ENCODE data around the gene SYK. TPM values are rescaled to one million over a fixed set of nuclear protein-coding genes. Genes with fewer than 3 reads are reported as not detected.

The SYK gene
- total and polyA plus RNA-seq, 2 of the 4 experiments (the other 2 are of a cell fraction): not detected

GRCh38 chr9:90821697-90822096 lies 20.1 kb downstream of the SYK start:
- peaks cover 2% of the 10 kb centered on the region; the same call in 1 of the 2 replicates for H3K27me3 ChIP-seq (ENCODE audit: control insufficient read depth, insufficient read depth, low read length)
- no peak overlapping the region for H4K8ac ChIP-seq (ENCODE audit: low read depth in 2 of 2, low read length in 2 of 2)
- no peak overlapping the region for H3K56ac ChIP-seq (ENCODE audit: extremely low read depth, insufficient read depth, low read length)
- in situ Hi-C loops (cut with MboI; ENCODE audit: low sequenced_read_pairs): no loop called here
- H3K9me3 ChIP-seq (ENCODE audit: control insufficient read depth, insufficient read depth, low read length): no peaks in the 10 kb centered on the region
- H4K91ac ChIP-seq (ENCODE audit: insufficient read depth, low read depth, low read length): no peak overlapping the region
- no peak overlapping the region for H3K4me2 ChIP-seq (ENCODE audit: low read depth, low read length)
- no peaks in the 10 kb centered on the region for H3K79me1 ChIP-seq (ENCODE audit: low read depth in 1 of 2, low read length in 2 of 2)
- H2BK20ac ChIP-seq (ENCODE audit: low read depth, low read length): no peak overlapping the region
- DNase-seq (peak; percentile 10), ATAC-seq (ENCODE audit: low read depth) (no peak)
- ChIA-PET CTCF (no interaction called here), POLR2A (ENCODE audit: unreplicated experiment) (no interaction called here)
- H3K9ac ChIP-seq (ENCODE audit: low read depth, low read length): no peak overlapping the region
- H3K4me1 ChIP-seq (ENCODE audit: control insufficient read depth, insufficient read depth, low read length): no peaks in the 10 kb centered on the region
- H4K20me1 ChIP-seq (ENCODE audit: insufficient read depth, low read length): no peaks in the 10 kb centered on the region
- no peak overlapping the region for H3K23ac ChIP-seq (ENCODE audit: low read depth, low read length)
- no peak overlapping the region for H2BK5ac ChIP-seq (ENCODE audit: low read depth, low read length, poor library complexity, severe bottlenecking)
- no peak overlapping the region for H3K14ac ChIP-seq (replicated peaks; ENCODE audit: low read depth, low read length)
- dilution Hi-C loops (cut with HindIII; ENCODE audit: low sequenced_read_pairs, unreplicated experiment): no loop called here
- H2AFZ ChIP-seq (replicated peaks; ENCODE audit: low read length, poor library complexity): no peak overlapping the region
- no TSS peak for BruUV-seq (replicated peaks)
- TF ChIP-seq MAZ (IDR thresholded peaks at IDR 0.05; ENCODE audit: borderline replicate concordance, low read depth, low read length) (no peak), CHD1 (IDR thresholded peaks at IDR 0.05; ENCODE audit: low read depth, low read length) (no peak), USF2 (IDR thresholded peaks at IDR 0.05; ENCODE audit: low read depth, low read length) (no peak), CEBPB (IDR thresholded peaks at IDR 0.05; ENCODE audit: low read depth, low read length) (no peak), SMC3 (IDR thresholded peaks at IDR 0.05; ENCODE audit: low read depth, low read length) (no peak), RFX5 (IDR thresholded peaks at IDR 0.05; ENCODE audit: low read depth, low read length) (no peak), ELK1 (IDR thresholded peaks at IDR 0.05; ENCODE audit: borderline replicate concordance, low read depth, low read length) (no peak), MXI1 (IDR thresholded peaks at IDR 0.05; ENCODE audit: borderline replicate concordance, low read depth, low read length) (no peak), CTCF (conservative IDR thresholded peaks at IDR 0.05; ENCODE audit: low read depth, low read length) (no peak), MAFK (IDR thresholded peaks at IDR 0.05; ENCODE audit: low read depth, low read length) (no peak), RAD21 (IDR thresholded peaks at IDR 0.05; ENCODE audit: low read length) (no peak), NFE2L2 (IDR thresholded peaks at IDR 0.05; ENCODE audit: low read depth, low read length) (no peak), FOS (IDR thresholded peaks at IDR 0.05; ENCODE audit: low read depth, low read length) (no peak)
- H2BK15ac ChIP-seq (ENCODE audit: low read depth, low read length): no peak overlapping the region
- no peak overlapping the region for H2AK9ac ChIP-seq (replicated peaks; ENCODE audit: low read depth, low read length, poor library complexity)
- no peak overlapping the region for H3K18ac ChIP-seq (ENCODE audit: low read depth, low read length)
- no peak overlapping the region for H2BK120ac ChIP-seq (ENCODE audit: low read depth, low read length)
- no peak overlapping the region for H2AK5ac ChIP-seq (ENCODE audit: low read depth, low read length)
- intact Hi-C loops (cut with micrococcal nuclease): no loop called here
- WGBS, 2 experiments (ENCODE audit: extremely low coverage in 2 of 2, insufficient read length in 1 of 2): no CpG with 5 or more reads among the region's 5 CpGs
- no peaks in the 10 kb centered on the region for H3K9me1 ChIP-seq (ENCODE audit: insufficient read depth, low read length)
- H3K27ac ChIP-seq (ENCODE audit: insufficient read depth, low read length): no peak overlapping the region
- no peak overlapping the region for H3K4me3 ChIP-seq (ENCODE audit: insufficient read depth, low read depth, low read length)
- no peaks in the 10 kb centered on the region for H3K36me3 ChIP-seq (ENCODE audit: control insufficient read depth, insufficient read depth, low read length)
- H3K4ac ChIP-seq (ENCODE audit: low read depth, low read length): no peak overlapping the region
- no peak overlapping the region for H4K5ac ChIP-seq (ENCODE audit: low read depth, low read length)
